ENCODE measurements around the gene STIP1. TPM values are rescaled to one million over a fixed set of nuclear protein-coding genes. Genes with fewer than 3 reads are reported as not detected.

Gene STIP1
- total RNA-seq, 1 experiment from 2014 or later: 336 TPM

GRCh38 chr11:64201543-64201942 lies 15.6 kb downstream of the STIP1 start:
- H3K9me3 ChIP-seq (ENCODE audit: control insufficient read depth in 1 of 2, insufficient read depth in 1 of 2, low read depth in 1 of 2, low read length in 2 of 2): no peaks in the 10 kb centered on the region
- peaks cover 64 to 73% of the 10 kb centered on the region in 2 experiments for H3K36me3 ChIP-seq (ENCODE audit: control insufficient read depth in 1 of 2, insufficient read depth in 2 of 2, low read length in 2 of 2)
- no peak overlapping the region for H3K4me3 ChIP-seq (replicated peaks in 1 of 2; ENCODE audit: low read depth in 1 of 2, low read length in 2 of 2)
- H3K9me2 ChIP-seq (ENCODE audit: insufficient read depth): no peaks in the 10 kb centered on the region
- no peaks in the 10 kb centered on the region for H4K20me1 ChIP-seq (ENCODE audit: insufficient read depth)
- peaks cover 57% of the 10 kb centered on the region for H3K79me2 ChIP-seq (ENCODE audit: insufficient read depth, low read length)
- ChIA-PET RAD21 (ENCODE audit: low non-redundant PET in 1 of 2, low total read pairs in 2 of 2, uncharacterized antibody in 2 of 2, unreplicated experiment in 2 of 2) (no interaction called here), CTCF (interaction anchor here (1.4 kb wide), 1 partner anchor 15 kb away, joined by 3 read pairs; no protein-coding TSS in a partner anchor), POLR2A (no interaction called here)
- intact Hi-C loops (cut with micrococcal nuclease): no loop called here
- no peak overlapping the region for H3K4me2 ChIP-seq (ENCODE audit: low read length)
- H2AFZ ChIP-seq (ENCODE audit: low read depth, low read length, poor library complexity, severe bottlenecking): no peak overlapping the region
- no peak overlapping the region for H3K9ac ChIP-seq (ENCODE audit: low read length)
- BruUV-seq (replicated peaks): no TSS peak
- peaks cover 0 to 8% of the 10 kb centered on the region in 2 experiments; a peak in 1 of 4 replicates for H3K4me1 ChIP-seq (ENCODE audit: control insufficient read depth in 1 of 2, insufficient read depth in 2 of 2, low read length in 2 of 2)
- DNase-seq (ENCODE audit: low read depth, low spot score) (no peak), ATAC-seq (no peak)
- no peaks in the 10 kb centered on the region for H3K27me3 ChIP-seq (ENCODE audit: insufficient read depth, low read length)
- H3K27ac ChIP-seq (ENCODE audit: low read depth, low read length): no peak overlapping the region
- TF ChIP-seq POLR2AphosphoS5 (IDR thresholded peaks at IDR 0.05; ENCODE audit: low read depth, low read length) (no peak), ATF3 (IDR thresholded peaks at IDR 0.05) (no peak), SRF (IDR thresholded peaks at IDR 0.05; ENCODE audit: low read depth) (no peak), YY1 (IDR thresholded peaks at IDR 0.05; ENCODE audit: extremely low read depth, insufficient replicate concordance, low read depth, low read length) (no peak), RAD21 (IDR thresholded peaks at IDR 0.05; ENCODE audit: low read depth) (no peak), SIN3A (IDR thresholded peaks at IDR 0.05; ENCODE audit: low read depth) (no peak), REST (IDR thresholded peaks at IDR 0.05; ENCODE audit: low read depth) (no peak), EZH2 (IDR thresholded peaks at IDR 0.05) (no peak), ZFX (IDR thresholded peaks at IDR 0.05) (no peak)

Measured in HCT116 (cell line).